SK-N-SH (cell line): ENCODE results near the gene KHDC3L. TPM values are rescaled to one million over a fixed set of nuclear protein-coding genes. Genes with fewer than 3 reads are reported as not detected.

Experiments
- CTCF ChIA-PET: fragments of 300-600, 350-600 bp; formaldehyde crosslinking; extraction: SDS; loops from one replicate; lab custom pipeline; 2021; lab: Yijun Ruan, JAX
- POLR2A ChIA-PET: fragments of 350-600 bp; sonication (Branson Sonifier 250); formaldehyde crosslinking; extraction: SDS; loops from one replicate; lab custom pipeline; 2020; ENCODE audit warnings: antibody characterized with exemption, inconsistent platforms; lab: Yijun Ruan, JAX
- DNase-seq: peaks from one replicate; pipeline ENCODE4 v3.0.0; 2012
- H2AFZ ChIP-seq: fragments of 200-600 bp; sonication (generic); 2 replicates; pipeline ENCODE4 v1.8.1; 2016; ENCODE audit warnings: antibody characterized with exemption, mild to moderate bottlenecking, low read depth
- H3F3A ChIP-seq: fragments of 200-600 bp; sonication (generic); replicated peaks from 2 replicates; pipeline ENCODE3; 2016; ENCODE audit warnings: antibody characterized with exemption, mild to moderate bottlenecking; ENCODE audit not compliant: insufficient read depth
- H3K27ac ChIP-seq, 2 experiments: fragments of 200-500 bp in 1 of 2; fragments of 200-600 bp in 1 of 2; sonication (Bioruptor generic) in 1 of 2; sonication (generic), shearing (Covaris generic) in 1 of 2; 2 replicates each; pipeline versions ENCODE4 v1.5.1 to v1.6.1; 2014 to 2016; ENCODE audit warnings: low read depth in 2 of 2, inconsistent platforms in 1 of 2, low read length in 1 of 2, mild to moderate bottlenecking in 1 of 2, mixed read lengths in 1 of 2
- H3K27me3 ChIP-seq: fragments of 200-600 bp; sonication (generic), shearing (Covaris generic); 2 replicates; pipeline ENCODE4 v1.6.1; 2016; ENCODE audit warnings: mixed run types; ENCODE audit not compliant: insufficient read depth
- H3K36me3 ChIP-seq, 2 experiments: fragments of 200-500 bp in 1 of 2; fragments of 200-600 bp in 1 of 2; sonication (Bioruptor generic) in 1 of 2; sonication (generic) in 1 of 2; replicated peaks in 1 of 2; 2 replicates each; pipeline versions ENCODE3 to v1.5.1; 2014 to 2016; ENCODE audit warnings: low read length in 1 of 2, mild to moderate bottlenecking in 1 of 2; ENCODE audit not compliant: insufficient read depth in 2 of 2, control insufficient read depth in 1 of 2
- H3K4me1 ChIP-seq, 2 experiments: fragments of 200-500 bp in 1 of 2; fragments of 200-600 bp in 1 of 2; sonication (Bioruptor generic) in 1 of 2; sonication (generic), shearing (Covaris generic) in 1 of 2; 2 replicates each; pipeline versions ENCODE4 v1.5.1 to v1.6.1; 2014 to 2016; ENCODE audit warnings: low read depth in 1 of 2, low read length in 1 of 2, mixed run types in 1 of 2; ENCODE audit not compliant: insufficient read depth in 2 of 2, control insufficient read depth in 1 of 2
- H3K4me2 ChIP-seq: fragments of 200-600 bp; sonication (generic), shearing (Covaris generic); 2 replicates; pipeline ENCODE4 v1.6.1; 2017; ENCODE audit warnings: mixed run types
- H3K4me3 ChIP-seq, 2 experiments: fragments of 200-500 bp in 1 of 2; fragments of 200-600 bp in 1 of 2; sonication (Bioruptor generic) in 1 of 2; sonication (generic), shearing (Covaris generic) in 1 of 2; 2 replicates each; pipeline versions ENCODE4 v1.5.1 to v1.8.1; 2014 to 2016; ENCODE audit warnings: low read depth in 2 of 2, inconsistent platforms in 1 of 2, low read length in 1 of 2, mild to moderate bottlenecking in 1 of 2, mixed read lengths in 1 of 2, moderate library complexity in 1 of 2
- H3K79me2 ChIP-seq: fragments of 200-600 bp; sonication (generic); 2 replicates; pipeline ENCODE4 v1.8.1; 2017; ENCODE audit warnings: mild to moderate bottlenecking; ENCODE audit not compliant: insufficient read depth
- H3K9ac ChIP-seq: fragments of 200-600 bp; sonication (generic); 2 replicates; pipeline ENCODE4 v1.6.1; 2017; ENCODE audit warnings: mixed run types
- H3K9me2 ChIP-seq: fragments of 200-600 bp; sonication (generic); 2 replicates; pipeline ENCODE4 v1.6.1; 2017; ENCODE audit warnings: mixed run types
- H3K9me3 ChIP-seq: fragments of 200-600 bp; sonication (generic); 2 replicates; pipeline ENCODE4 v1.6.1; 2017; ENCODE audit warnings: mixed run types, mild to moderate bottlenecking, moderate library complexity
- H4K20me1 ChIP-seq: fragments of 200-600 bp; sonication (generic); 2 replicates; pipeline ENCODE4 v1.6.1; 2017; ENCODE audit warnings: mild to moderate bottlenecking, mixed run types; ENCODE audit not compliant: insufficient read depth
- CTCF ChIP-seq: fragments of 200-600 bp; sonication (generic); IDR thresholded peaks from 2 replicates; pipeline ENCODE4 v1.6.1; 2017; ENCODE audit warnings: antibody characterized with exemption, mild to moderate bottlenecking, moderate library complexity
- ELF1 ChIP-seq: IDR thresholded peaks from 2 replicates; pipeline ENCODE4 v1.4.0; 2012
- EZH2phosphoT487 ChIP-seq: fragments of 200-600 bp; sonication (generic); IDR thresholded peaks from 2 replicates; pipeline ENCODE4 v1.6.1; 2017; ENCODE audit warnings: low read depth, mixed run types, mild to moderate bottlenecking, antibody characterized with exemption, moderate library complexity, borderline replicate concordance
- FOXJ3 ChIP-seq: sonication (generic); formaldehyde crosslinking; IDR thresholded peaks from 2 replicates; pipeline ENCODE4 v1.5.1; 2020; ENCODE audit warnings: mild to moderate bottlenecking, missing genetic modification reagents
- FOXM1 ChIP-seq: IDR thresholded peaks from 2 replicates; pipeline ENCODE4 v1.4.0; 2012; ENCODE audit warnings: low read depth, mild to moderate bottlenecking
- GATA2 ChIP-seq: sonication (generic); formaldehyde crosslinking; IDR thresholded peaks from 2 replicates; pipeline ENCODE4 v1.5.0; 2020; ENCODE audit warnings: mild to moderate bottlenecking, missing genetic modification reagents
- IRF3 ChIP-seq: fragments of 150-350 bp; IDR thresholded peaks from 2 replicates; pipeline ENCODE4 v1.6.1; 2016; ENCODE audit warnings: mild to moderate bottlenecking, low read depth, low read length
- JUND ChIP-seq: IDR thresholded peaks from 2 replicates; pipeline ENCODE4 v1.4.0; 2012
- MAX ChIP-seq: IDR thresholded peaks from 2 replicates; pipeline ENCODE4 v1.4.0; 2012; ENCODE audit warnings: low read depth
- POLR2AphosphoS5 ChIP-seq: IDR thresholded peaks from 2 replicates; pipeline ENCODE4 v1.6.1; 2012; ENCODE audit warnings: low read depth, low read length
- RAD21 ChIP-seq: IDR thresholded peaks from 2 replicates; pipeline ENCODE4 v1.6.1; 2012; ENCODE audit warnings: mild to moderate bottlenecking, low read length
- RCOR1 ChIP-seq: fragments of 150-350 bp; IDR thresholded peaks from 2 replicates; pipeline ENCODE4 v1.6.1; 2017; ENCODE audit warnings: antibody characterized with exemption, low read length
- RFX5 ChIP-seq: IDR thresholded peaks from 2 replicates; pipeline ENCODE4 v1.6.1; 2012; ENCODE audit warnings: mild to moderate bottlenecking, improper control_type of control experiment, low read length
- RXRA ChIP-seq: IDR thresholded peaks from 2 replicates; pipeline ENCODE4 v1.4.0; 2012; ENCODE audit warnings: low read depth, mild to moderate bottlenecking, borderline replicate concordance
- SIN3A ChIP-seq: IDR thresholded peaks from 2 replicates; pipeline ENCODE4 v1.6.1; 2012; ENCODE audit warnings: low read depth, mild to moderate bottlenecking, low read length, moderate library complexity, borderline replicate concordance
- SMC3 ChIP-seq: IDR thresholded peaks from 2 replicates; pipeline ENCODE4 v1.6.1; 2012; ENCODE audit warnings: low read depth, low read length, improper control_type of control experiment
- TAF1 ChIP-seq: IDR thresholded peaks from 2 replicates; pipeline ENCODE4 v1.6.1; 2012; ENCODE audit warnings: low read depth, mild to moderate bottlenecking, low read length, moderate library complexity, borderline replicate concordance
- TCF12 ChIP-seq: IDR thresholded peaks from 2 replicates; pipeline ENCODE4 v1.4.0; 2012
- TEAD4 ChIP-seq: IDR thresholded peaks from 2 replicates; pipeline ENCODE4 v1.4.0; 2012; ENCODE audit warnings: mild to moderate bottlenecking, borderline replicate concordance; ENCODE audit not compliant: insufficient read depth
- USF1 ChIP-seq: IDR thresholded peaks from 2 replicates; pipeline ENCODE4 v1.4.0; 2012; ENCODE audit warnings: low read depth, borderline replicate concordance
- USF2 ChIP-seq: fragments of 150-350 bp; IDR thresholded peaks from 2 replicates; pipeline ENCODE4 v1.6.1; 2017; ENCODE audit warnings: antibody characterized with exemption, low read length, low read depth, borderline replicate concordance
- ZBTB33 ChIP-seq: IDR thresholded peaks from 2 replicates; pipeline ENCODE4 v1.4.0; 2012; ENCODE audit warnings: low read depth, borderline replicate concordance
- WGBS: methylation state at CpG from one replicate; pipeline ENCODE4 v1.1.6; 2017; ENCODE audit warnings: low lambda C conversion rate; 5-methylcytosine and 5-hydroxymethylcytosine counted together
- polyA plus RNA-seq, 3 experiments: library from polyadenylated mRNA; depleted of rRNA; stranded (reverse); fragments of >200 nt; gene quantifications; 2 replicates each; pipeline ENCODE4 v1.2.3, GENCODE V29; 2012

The KHDC3L gene
- polyA plus RNA-seq, 1 of the 3 experiments (the other 2 are of a cell fraction) = not detected

GRCh38 chr6:73341335-73341734, 21.1 kb upstream of the KHDC3L start (continued):
- TF ChIP-seq TAF1 (no peak), ELF1 (no peak), RCOR1 (no peak), EZH2phosphoT487 (no peak), JUND (no peak), POLR2AphosphoS5 (no peak), RFX5 (no peak), FOXM1 (no peak), FOXJ3 (no peak)

GRCh38 chr6:73342174-73342573, 20.3 kb upstream of the KHDC3L start:
- CTCF ChIA-PET = interaction anchor here (2.7 kb wide), 1 partner anchor 15 kb away, joined by 12 read pairs; no protein-coding TSS in a partner anchor

More at GRCh38 chr6:73342174-73342573, 20.3 kb upstream of the KHDC3L start:
- Histone ChIP-seq H3F3A (no peaks in the 10 kb centered on the region), H3K9ac (no peak overlapping the region), H3K4me1 (no peaks in the 10 kb centered on the region), H3K4me2 (no peak overlapping the region), H3K9me2 (no peaks in the 10 kb centered on the region), H3K79me2 (no peaks in the 10 kb centered on the region), H2AFZ (no peak overlapping the region), H3K4me3 (no peak overlapping the region), H4K20me1 (no peaks in the 10 kb centered on the region), H3K9me3 (no peaks in the 10 kb centered on the region), H3K27ac (no peak overlapping the region), H3K27me3 (no peaks in the 10 kb centered on the region), H3K36me3 (no peaks in the 10 kb centered on the region)
- no peak for DNase-seq
- TF ChIP-seq CTCF (no peak), USF1 (no peak), TCF12 (no peak), EZH2phosphoT487 (no peak), ZBTB33 (no peak), POLR2AphosphoS5 (no peak), RXRA (no peak), FOXJ3 (no peak), IRF3 (no peak), GATA2 (CRISPR knock-in tag) (no peak), RAD21 (no peak), USF2 (no peak), JUND (no peak), TEAD4 (no peak), MAX (no peak), SMC3 (no peak), TAF1 (no peak), SIN3A (no peak)
- POLR2A ChIA-PET = no interaction called here
- 55% methylated on average over 5 of the region's 5 CpGs for WGBS
